ENCODE results near the gene AMOTL2. TPM values are rescaled to one million over a fixed set of nuclear protein-coding genes. Genes with fewer than 3 reads are reported as not detected.

Gene AMOTL2
- total and polyA plus RNA-seq, 9 of the 15 experiments (the other 6 are each of a cell fraction or from before 2014, with no cell fraction given), result 0.12 to 0.31 TPM; not detected in 7

DNA sequence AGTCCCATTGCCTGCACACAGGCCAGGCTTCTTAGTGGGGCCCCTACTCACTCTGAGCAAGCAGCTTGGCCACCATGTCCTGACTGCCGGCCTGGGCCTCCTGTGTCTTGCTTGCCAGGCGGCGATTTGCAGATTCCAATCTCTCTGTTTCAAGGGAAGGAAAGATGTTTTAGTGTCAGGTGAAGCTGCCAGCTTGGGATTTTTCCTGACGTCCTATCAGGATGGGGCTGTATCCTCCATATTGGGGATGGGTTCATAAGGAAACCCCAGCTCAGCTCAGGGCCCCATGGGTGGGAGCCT lies 8.5 kb downstream of the AMOTL2 start:
- ChIA-PET POLR2A (no interaction called here), CTCF (ENCODE audit: low intra/inter-chr PET ratio) (no interaction called here)
- no peak for DNase-seq (ENCODE audit: extremely low read depth in 1 of 4, low spot score in 3 of 4)
- ATAC-seq, result no peak
- H3K27me3 ChIP-seq (ENCODE audit: control insufficient read depth in 2 of 2, insufficient read depth in 2 of 2, low read length in 2 of 2), result peaks cover 5 to 66% of the 10 kb centered on the region in 2 experiments; a peak in 3 of 5 replicates
- peaks cover 0 to 7% of the 10 kb centered on the region in 2 experiments; a peak in 2 of 5 replicates for H3K4me1 ChIP-seq (replicated peaks in 1 of 2; ENCODE audit: control insufficient read depth in 2 of 2, insufficient read depth in 2 of 2, low read length in 2 of 2)
- H3K9ac ChIP-seq (ENCODE audit: insufficient read depth in 1 of 2, low read depth in 2 of 2, low read length in 2 of 2), result no peak overlapping the region
- in situ Hi-C loops (cut with MboI) (no loop called here), intact Hi-C loops (cut with micrococcal nuclease) (no loop called here)
- H3K9me3 ChIP-seq (replicated peaks; ENCODE audit: control insufficient read depth, insufficient read depth, low read depth, low read length), result no peaks in the 10 kb centered on the region
- H3K4me2 ChIP-seq (ENCODE audit: insufficient read depth, low read length), result no peak overlapping the region
- H3K27ac ChIP-seq (ENCODE audit: extremely low read depth, low read depth, low read length), result no peak overlapping the region
- BruUV-seq (replicated peaks), result no TSS peak
- no peak overlapping the region for H3K4me3 ChIP-seq
- no peak overlapping the region for H2AFZ ChIP-seq (ENCODE audit: low read depth, low read length)
- no peaks in the 10 kb centered on the region for H3K79me2 ChIP-seq (ENCODE audit: control insufficient read depth, insufficient read depth, low read length)
- TF ChIP-seq KHSRP (IDR thresholded peaks at IDR 0.05) (no peak), SPI1 (IDR thresholded peaks at IDR 0.05; ENCODE audit: borderline replicate concordance, low read depth, low read length) (no peak)
- no peak for FAIRE-seq
- 0% methylated on average over 2 of the region's 4 CpGs for WGBS (ENCODE audit: insufficient coverage, low coverage, missing lambda C conversion rate)
- H4K20me1 ChIP-seq (replicated peaks; ENCODE audit: control insufficient read depth, insufficient read depth, low read length), result no peaks in the 10 kb centered on the region; the same call in 1 of the 2 replicates
- no peaks in the 10 kb centered on the region for H3K36me3 ChIP-seq (ENCODE audit: control insufficient read depth, insufficient read depth, low read length)
- no peaks in the 10 kb centered on the region for H3K9me1 ChIP-seq (ENCODE audit: control insufficient read depth, insufficient read depth, low read length)

DNA sequence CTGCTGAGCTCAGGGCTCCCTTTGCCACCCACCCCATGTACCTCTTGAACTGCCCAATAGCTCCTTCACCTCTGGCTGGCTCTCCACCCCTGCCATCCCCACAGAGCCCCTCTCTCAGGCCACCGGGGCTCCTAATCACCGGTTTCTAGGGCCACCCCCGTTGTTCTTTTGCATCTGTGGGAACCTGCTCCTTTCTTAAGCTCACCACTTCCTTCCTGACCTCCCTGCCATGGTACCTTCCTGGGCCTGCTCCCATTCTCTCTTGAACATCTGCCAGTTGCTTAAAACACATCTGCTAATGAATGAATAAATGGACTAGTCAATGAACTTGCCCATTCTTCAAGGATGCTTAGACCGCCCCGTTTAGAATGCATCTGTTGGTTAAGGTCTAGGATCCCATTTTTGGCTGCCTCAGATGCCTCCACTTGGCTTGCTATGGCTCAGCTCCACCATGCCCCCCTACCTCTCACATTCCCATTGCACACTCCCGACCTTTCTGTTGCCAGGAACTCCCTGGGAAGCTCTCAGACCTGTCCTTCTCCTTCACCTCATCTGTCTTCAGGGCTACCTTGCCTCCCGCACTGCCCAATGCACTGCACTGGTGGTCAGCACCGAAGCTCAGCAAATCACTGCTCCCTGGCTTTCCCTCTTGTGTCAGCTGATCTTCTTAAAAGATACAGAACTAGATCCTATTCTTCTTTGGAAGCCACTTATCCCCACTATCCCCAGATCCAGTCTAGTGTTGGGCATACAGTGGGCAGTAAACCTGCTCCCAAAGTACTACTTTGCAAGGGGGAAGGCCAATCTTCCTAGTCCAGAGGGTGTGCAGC lies 9.1 kb downstream of the AMOTL2 start:
- H3K27me3 ChIP-seq (ENCODE audit: control insufficient read depth in 2 of 2, insufficient read depth in 2 of 2, low read length in 2 of 2), result peaks cover 5 to 71% of the 10 kb centered on the region in 2 experiments; a peak in 3 of 5 replicates
- H4K20me1 ChIP-seq (replicated peaks; ENCODE audit: control insufficient read depth, insufficient read depth, low read length), result no peaks in the 10 kb centered on the region; the same call in 1 of the 2 replicates
- TF ChIP-seq ZNF695 (CRISPR knock-in tag; IDR thresholded peaks at IDR 0.05) (no peak), RB1 (IDR thresholded peaks at IDR 0.05; ENCODE audit: low read depth) (no peak), ZC3H4 (CRISPR knock-in tag; IDR thresholded peaks at IDR 0.05; ENCODE audit: borderline replicate concordance) (no peak), CTCFL (IDR thresholded peaks at IDR 0.05; ENCODE audit: borderline replicate concordance, insufficient read depth, low read depth, low read length, poor library complexity, severe bottlenecking) (no peak), ZNF79 (CRISPR knock-in tag; IDR thresholded peaks at IDR 0.05; ENCODE audit: low read depth) (no peak)
- TF ChIP-seq, protein P1, sequence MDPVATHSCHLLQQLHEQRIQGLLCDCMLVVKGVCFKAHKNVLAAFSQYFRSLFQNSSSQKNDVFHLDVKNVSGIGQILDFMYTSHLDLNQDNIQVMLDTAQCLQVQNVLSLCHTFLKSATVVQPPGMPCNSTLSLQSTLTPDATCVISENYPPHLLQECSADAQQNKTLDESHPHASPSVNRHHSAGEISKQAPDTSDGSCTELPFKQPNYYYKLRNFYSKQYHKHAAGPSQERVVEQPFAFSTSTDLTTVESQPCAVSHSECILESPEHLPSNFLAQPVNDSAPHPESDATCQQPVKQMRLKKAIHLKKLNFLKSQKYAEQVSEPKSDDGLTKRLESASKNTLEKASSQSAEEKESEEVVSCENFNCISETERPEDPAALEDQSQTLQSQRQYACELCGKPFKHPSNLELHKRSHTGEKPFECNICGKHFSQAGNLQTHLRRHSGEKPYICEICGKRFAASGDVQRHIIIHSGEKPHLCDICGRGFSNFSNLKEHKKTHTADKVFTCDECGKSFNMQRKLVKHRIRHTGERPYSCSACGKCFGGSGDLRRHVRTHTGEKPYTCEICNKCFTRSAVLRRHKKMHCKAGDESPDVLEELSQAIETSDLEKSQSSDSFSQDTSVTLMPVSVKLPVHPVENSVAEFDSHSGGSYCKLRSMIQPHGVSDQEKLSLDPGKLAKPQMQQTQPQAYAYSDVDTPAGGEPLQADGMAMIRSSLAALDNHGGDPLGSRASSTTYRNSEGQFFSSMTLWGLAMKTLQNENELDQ (CRISPR knock-in tag; IDR thresholded peaks at IDR 0.05; ENCODE audit: borderline replicate concordance), result no peak
- peaks cover 0 to 7% of the 10 kb centered on the region in 2 experiments; a peak in 2 of 5 replicates for H3K4me1 ChIP-seq (replicated peaks in 1 of 2; ENCODE audit: control insufficient read depth in 2 of 2, insufficient read depth in 2 of 2, low read length in 2 of 2)
- DNase-seq (ENCODE audit: extremely low read depth in 1 of 4, low spot score in 3 of 4) (no peak), ATAC-seq (no peak), FAIRE-seq (no peak)
- 0% methylated on average over 7 of the region's 8 CpGs for WGBS (ENCODE audit: insufficient coverage, low coverage, missing lambda C conversion rate)
- no peaks in the 10 kb centered on the region for H3K9me1 ChIP-seq (ENCODE audit: control insufficient read depth, insufficient read depth, low read length)
- BruUV-seq (replicated peaks), result no TSS peak
- no peak overlapping the region for H3K27ac ChIP-seq (ENCODE audit: extremely low read depth, low read depth, low read length)
- POLR2A ChIA-PET, result no interaction called here
- no peak overlapping the region for H3K4me3 ChIP-seq
- H2AFZ ChIP-seq (ENCODE audit: low read depth, low read length), result no peak overlapping the region
- CTCF ChIA-PET (ENCODE audit: low intra/inter-chr PET ratio), result no interaction called here
- no peaks in the 10 kb centered on the region for H3K79me2 ChIP-seq (ENCODE audit: control insufficient read depth, insufficient read depth, low read length)
- in situ Hi-C loops (cut with MboI), result no loop called here
- intact Hi-C loops (cut with micrococcal nuclease), result no loop called here
- H3K9ac ChIP-seq (ENCODE audit: insufficient read depth in 1 of 2, low read depth in 2 of 2, low read length in 2 of 2), result no peak overlapping the region
- no peak overlapping the region for H3K4me2 ChIP-seq (ENCODE audit: insufficient read depth, low read length)
- no peaks in the 10 kb centered on the region for H3K36me3 ChIP-seq (ENCODE audit: control insufficient read depth, insufficient read depth, low read length)
- no peaks in the 10 kb centered on the region for H3K9me3 ChIP-seq (replicated peaks; ENCODE audit: control insufficient read depth, insufficient read depth, low read depth, low read length)

Data from K562 (cell line).